Measurements from ENCODE around the gene SHC1.

Gene SHC1

GRCh38 chr1:154954541-154954940, 16.0 kb downstream of the SHC1 start:
- DNase-seq = peak; percentile 50

- DNase-seq = no peak
These were observed 16.9 kb downstream of the SHC1 start for GRCh38 chr1:154953611-154954038.

DNA sequence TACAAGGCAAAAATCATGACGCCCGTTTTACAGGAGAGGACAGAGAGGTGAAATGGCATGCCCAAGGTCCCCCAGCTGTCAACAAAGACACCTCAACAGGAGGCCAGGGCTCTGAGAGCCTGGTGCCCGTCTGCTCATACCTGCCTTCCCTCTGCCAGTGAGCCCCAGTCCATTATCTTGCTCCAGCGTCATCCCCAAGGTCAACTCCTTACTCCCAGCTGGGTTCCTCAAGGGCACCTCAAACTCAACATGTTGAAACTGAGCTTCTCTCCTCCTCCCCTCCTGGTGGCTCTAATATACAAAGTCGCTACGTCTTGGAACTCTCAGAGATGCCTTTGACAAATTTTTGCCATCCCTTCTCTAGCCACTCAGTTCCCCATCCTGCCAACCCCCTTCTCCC, 17.9 kb downstream of the SHC1 start:
- DNase-seq = no peak

DNA sequence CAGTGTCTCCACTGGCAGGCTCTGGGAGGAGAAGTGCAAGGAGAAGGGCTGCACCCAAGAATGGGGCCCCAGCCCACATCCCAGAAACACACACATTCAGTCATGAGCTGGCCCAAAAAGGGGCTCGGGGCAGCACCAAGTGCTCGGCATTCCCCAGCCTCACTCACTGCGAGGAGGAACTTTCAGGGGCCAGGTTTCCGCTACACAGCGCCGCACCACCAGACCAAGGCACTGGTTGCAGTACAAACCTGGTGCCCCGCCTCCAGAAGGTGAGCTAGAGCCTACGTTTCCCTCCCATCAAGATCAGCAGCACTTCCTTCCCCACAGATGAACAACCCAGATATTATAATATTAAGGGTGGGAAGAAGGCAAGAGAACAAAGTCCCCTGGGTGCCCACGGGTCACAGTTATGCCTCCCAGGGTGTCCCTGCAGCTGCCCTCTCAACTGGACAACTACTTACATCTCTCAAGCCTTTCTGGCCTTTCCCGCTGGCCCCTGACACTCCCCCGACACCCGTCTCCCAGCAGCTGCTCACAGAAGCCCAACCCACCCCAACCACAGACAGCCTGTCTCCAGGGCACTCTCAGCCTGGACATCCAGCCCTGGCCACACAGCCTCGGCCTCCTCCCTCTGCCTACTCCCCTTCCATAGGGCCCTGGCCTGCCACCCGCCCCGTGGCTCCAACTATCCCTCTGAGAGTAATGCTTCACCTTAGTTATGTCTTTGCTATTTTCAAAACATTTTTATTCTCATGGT, 18.5 kb downstream of the SHC1 start:
- no peak for DNase-seq

DNA sequence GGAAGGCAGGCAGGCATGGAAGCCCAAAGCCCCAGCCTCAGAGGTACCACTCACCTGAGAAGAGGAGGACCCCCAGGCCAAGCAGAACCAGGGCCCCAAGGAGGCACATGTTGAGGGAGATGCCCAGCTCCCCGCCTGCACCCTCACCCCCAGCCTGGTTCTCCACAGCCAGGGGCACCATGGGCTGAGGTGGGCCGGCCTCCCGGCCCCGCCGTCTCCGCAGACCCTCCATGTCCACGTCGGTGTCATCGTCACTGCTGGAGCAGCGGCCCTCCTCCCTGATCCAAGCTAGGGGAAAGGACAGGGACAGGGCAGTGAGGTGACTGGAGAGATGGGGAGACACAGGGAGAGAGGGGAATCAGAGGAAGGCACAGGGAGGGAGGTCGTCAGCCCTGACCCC, 22.5 kb downstream of the SHC1 start:
- no peak for DNase-seq

- DNase-seq = no peak
These were observed 24.3 kb downstream of the SHC1 start for GRCh38 chr1:154945962-154946850.

- no peak for DNase-seq
These were observed 25.2 kb downstream of the SHC1 start for GRCh38 chr1:154945160-154945961.

DNA sequence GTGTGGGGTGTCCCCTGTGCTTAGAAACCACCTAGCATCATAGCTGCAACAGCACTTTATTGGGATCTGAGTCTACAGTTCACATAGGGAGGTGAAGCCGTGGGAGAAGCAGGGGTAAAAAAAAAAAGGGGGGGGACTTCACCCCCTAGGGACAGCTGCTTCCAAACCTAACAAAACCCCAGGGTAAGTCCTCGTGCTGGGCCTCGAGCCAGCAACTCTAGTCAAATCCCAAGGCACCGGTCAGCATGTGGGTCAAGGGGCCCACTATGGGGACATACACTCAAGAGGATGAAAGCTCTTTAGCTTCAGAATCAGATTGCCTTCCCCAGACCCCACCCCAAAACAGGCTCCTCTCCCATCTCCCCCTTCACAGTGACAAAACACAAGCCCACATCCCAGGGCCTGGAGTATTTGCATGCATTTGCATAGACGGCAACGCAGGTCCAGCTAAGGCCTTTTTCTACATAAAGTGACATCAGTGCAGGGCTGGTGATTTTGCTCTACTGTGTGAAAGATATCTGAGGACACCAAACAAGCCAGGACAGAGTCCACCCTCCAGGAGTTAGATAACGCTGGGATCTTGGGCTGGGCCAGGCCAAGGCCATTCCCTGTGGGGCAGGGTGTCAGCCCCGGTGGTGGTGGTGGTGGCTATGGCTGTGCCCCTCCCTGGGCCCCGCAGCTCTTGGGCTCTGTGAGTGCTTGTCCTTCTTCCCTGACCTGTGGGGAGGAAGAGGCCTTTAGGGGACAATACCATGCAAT, 26.0 kb downstream of the SHC1 start:
- DNase-seq = no peak

DNA sequence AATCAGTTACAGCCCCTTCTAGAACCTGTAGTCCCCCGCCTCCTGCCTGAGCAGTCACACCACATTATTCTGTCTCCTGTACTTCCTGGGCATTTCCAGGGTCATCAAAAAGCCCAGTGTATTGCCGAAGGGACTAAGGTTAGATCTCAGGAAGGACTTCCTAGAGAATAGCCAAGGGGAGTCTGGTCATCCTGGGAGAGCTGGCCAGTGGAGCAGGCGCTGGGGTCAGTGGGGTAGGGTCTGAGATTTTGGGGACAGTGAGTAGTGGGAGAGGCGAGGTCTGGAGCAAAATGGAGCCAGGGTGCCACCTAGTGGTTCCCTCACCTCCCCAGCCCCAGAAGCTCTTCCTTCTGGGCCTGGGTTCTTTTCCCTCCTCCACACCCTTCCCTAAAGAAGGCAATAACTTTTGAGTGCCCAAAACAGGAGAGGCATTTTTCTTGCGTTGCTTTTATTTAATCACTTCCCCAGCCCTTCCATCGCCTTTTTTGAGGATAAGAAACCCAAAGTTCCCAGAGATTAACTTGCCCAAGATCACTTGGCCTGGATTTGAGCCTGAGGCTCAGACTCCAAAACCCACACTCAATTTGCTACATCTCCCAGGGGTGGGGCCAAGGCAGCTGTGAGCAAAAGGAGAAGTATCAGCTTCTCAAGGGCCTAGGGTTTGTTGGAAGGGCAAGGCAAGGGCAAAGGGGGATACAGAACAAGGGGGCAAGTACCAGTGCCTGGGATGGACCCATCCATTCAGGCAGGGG, 26.7 kb downstream of the SHC1 start:
- peak; percentile 59 for DNase-seq

GRCh38 chr1:154941333-154942013, 29.1 kb downstream of the SHC1 start:
- peak; percentile 48 for DNase-seq

GRCh38 chr1:154940651-154941194, 29.8 kb downstream of the SHC1 start:
- no peak for DNase-seq

GRCh38 chr1:154940213-154940560, 30.4 kb downstream of the SHC1 start:
- no peak for DNase-seq

GRCh38 chr1:154938604-154939399, 31.7 kb downstream of the SHC1 start:
- no peak for DNase-seq

DNA sequence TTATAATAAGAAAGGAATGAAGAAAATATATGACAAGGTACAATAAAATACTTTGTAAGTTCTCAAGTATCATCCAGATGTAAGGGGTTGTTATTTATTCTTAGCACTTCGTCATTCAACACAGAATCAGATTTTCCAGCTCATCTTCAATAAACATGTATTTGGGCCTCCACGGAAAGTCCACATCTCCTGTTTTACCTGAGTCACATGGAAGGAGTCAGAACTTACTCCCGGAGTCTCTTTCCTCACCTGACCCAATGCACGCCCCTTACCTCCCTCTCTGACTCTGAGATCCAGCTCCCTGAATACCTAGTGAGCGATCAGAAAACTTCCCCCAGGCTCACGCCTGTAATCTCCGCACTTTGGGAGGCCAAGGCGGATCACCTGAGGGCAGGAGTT, 32.6 kb downstream of the SHC1 start:
- no peak for DNase-seq

- DNase-seq = peak; percentile 96
These were observed 33.2 kb downstream of the SHC1 start for GRCh38 chr1:154937085-154937987.

DNA sequence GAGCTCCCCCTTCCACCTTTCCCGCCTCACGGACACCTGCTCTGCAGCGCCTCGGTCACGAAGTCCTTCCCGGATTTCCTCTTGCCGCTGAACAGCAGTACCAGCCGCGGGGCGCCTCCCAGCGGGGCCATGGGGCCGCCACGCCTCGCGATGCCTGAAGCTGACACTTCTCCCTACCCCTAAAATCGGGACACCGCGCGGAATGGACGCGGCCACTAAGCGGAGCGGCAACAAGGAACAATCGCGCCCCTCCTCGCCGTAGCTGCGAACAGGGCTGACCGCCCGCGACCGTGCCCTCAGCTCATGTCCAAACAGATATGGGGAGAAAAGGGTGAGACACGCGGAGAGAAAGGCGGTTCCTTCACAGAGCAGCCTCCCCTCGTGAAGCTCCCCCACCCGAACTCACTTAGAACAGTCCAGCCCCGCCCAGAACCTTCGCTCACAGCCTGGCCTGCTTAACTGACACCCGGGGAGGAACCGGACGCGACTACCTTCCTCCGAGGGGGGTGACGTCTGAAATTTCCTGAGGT, 33.9 kb downstream of the SHC1 start, which contains the start of gene PMVK:
TSS of gene PMVK (minus strand) at position 165 of the 530 bp plus-strand sequence. CDS start at position 131, 34 bp downstream.
- DNase-seq = peak; percentile 98

- no peak for DNase-seq
These were observed 34.6 kb downstream of the SHC1 start for GRCh38 chr1:154935749-154936554.

All from DMS53 (cell line).